ENCODE measurements around the gene DOCK1.

The DOCK1 gene

DNA sequence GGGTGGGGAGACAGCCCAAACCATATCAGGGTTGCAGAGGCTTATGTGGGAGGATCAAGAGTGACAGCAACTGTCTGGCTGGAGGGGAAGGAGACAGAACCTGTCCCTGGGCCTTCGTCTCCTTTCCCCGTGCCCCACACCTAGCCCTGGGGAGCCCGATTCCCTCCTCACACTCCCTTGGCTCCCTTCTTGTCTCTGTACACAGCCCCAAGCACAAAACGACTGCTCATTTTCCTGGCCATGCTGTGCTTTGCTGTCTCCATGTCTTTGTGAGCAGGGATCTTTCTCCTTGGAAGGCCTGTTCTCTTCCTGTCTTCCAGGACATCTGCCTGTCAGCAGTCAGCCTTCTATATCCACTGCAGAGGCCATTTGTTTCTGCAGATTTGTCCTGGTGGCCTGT, 177.4 kb downstream of the DOCK1 start:
- TF ChIP-seq, protein P1, sequence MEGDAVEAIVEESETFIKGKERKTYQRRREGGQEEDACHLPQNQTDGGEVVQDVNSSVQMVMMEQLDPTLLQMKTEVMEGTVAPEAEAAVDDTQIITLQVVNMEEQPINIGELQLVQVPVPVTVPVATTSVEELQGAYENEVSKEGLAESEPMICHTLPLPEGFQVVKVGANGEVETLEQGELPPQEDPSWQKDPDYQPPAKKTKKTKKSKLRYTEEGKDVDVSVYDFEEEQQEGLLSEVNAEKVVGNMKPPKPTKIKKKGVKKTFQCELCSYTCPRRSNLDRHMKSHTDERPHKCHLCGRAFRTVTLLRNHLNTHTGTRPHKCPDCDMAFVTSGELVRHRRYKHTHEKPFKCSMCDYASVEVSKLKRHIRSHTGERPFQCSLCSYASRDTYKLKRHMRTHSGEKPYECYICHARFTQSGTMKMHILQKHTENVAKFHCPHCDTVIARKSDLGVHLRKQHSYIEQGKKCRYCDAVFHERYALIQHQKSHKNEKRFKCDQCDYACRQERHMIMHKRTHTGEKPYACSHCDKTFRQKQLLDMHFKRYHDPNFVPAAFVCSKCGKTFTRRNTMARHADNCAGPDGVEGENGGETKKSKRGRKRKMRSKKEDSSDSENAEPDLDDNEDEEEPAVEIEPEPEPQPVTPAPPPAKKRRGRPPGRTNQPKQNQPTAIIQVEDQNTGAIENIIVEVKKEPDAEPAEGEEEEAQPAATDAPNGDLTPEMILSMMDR (IDR thresholded peaks at IDR 0.05; ENCODE audit: low read length, missing control alignments) = no peak
- no peak overlapping the region for H3K4me3 ChIP-seq (replicated peaks; ENCODE audit: low read depth, low read length)
- no peak for DNase-seq (ENCODE audit: low read depth)

DNA sequence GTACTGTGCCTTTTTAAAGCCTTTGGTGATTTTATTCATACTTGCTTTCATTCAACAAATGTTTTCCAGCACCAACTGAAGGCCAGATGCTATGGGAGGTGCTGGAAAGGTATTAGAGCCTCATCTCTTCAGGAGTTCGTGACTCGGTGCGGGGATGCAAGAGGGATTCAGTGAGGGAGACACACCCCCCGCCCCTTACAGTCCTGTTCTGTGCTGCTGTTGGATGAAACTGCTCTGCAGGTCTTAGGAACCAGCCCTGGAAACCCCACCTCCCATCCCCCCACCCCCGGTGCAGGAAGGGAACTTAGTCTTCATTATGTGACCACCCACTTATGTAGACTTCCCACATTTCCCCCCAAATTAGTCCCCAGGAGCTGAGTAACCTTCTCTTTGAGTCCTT, 180.7 kb downstream of the DOCK1 start:
- TF ChIP-seq, protein P1 (IDR thresholded peaks at IDR 0.05; ENCODE audit: low read length, missing control alignments) = no peak

DNA sequence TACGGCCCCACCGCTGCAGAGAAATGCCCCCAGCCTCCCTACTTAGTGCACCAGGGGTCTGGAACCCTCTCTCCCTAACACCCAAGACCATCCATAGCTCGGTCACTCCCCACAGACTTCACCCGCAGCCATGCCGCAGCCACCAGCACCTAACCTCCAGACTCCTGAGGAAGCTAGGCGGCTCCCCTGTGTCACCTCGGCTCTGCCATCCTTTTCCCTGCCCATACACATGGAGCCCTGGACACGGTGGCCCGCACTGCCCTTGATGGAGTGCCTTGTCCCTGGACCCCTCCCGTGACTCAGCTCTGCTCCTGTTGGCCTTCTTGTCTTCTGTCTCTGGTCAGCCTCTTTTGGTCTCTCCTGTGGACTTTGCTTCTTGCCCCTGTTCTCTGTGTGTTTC, 183.7 kb downstream of the DOCK1 start:
- no peak for DNase-seq (ENCODE audit: low read depth)
- TF ChIP-seq, protein P1 (IDR thresholded peaks at IDR 0.05; ENCODE audit: low read length, missing control alignments) = no peak
- no peak overlapping the region for H3K4me3 ChIP-seq (replicated peaks; ENCODE audit: low read depth, low read length)

More for the DNA sequence above, 180.7 kb downstream of the DOCK1 start:
- DNase-seq (ENCODE audit: low read depth) = no peak
- H3K4me3 ChIP-seq (replicated peaks; ENCODE audit: low read depth, low read length) = no peak overlapping the region

DNA sequence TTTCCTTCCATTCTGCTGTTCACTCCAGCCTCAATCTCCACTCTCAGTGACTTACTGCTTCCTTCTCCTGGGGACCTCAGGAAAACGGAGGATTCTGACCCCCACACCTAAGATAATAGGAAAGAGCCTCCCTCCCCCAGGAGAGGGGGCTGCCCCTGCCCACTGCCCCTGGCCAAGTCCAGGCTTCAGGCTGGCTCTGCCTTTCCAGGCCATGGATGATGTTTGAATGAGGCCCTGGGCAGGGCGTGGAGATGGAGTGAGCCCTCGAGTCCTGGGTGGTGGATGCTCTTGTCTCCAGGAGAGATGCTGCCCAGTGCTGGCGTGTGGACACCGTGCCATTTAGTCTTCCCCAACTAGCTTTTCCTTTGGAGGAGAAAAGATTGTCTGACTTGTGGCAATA, 184.2 kb downstream of the DOCK1 start:
- no peak overlapping the region for H3K4me3 ChIP-seq (replicated peaks; ENCODE audit: low read depth, low read length)
- TF ChIP-seq, protein P1 (IDR thresholded peaks at IDR 0.05; ENCODE audit: low read length, missing control alignments) = no peak
- no peak for DNase-seq (ENCODE audit: low read depth)

DNA sequence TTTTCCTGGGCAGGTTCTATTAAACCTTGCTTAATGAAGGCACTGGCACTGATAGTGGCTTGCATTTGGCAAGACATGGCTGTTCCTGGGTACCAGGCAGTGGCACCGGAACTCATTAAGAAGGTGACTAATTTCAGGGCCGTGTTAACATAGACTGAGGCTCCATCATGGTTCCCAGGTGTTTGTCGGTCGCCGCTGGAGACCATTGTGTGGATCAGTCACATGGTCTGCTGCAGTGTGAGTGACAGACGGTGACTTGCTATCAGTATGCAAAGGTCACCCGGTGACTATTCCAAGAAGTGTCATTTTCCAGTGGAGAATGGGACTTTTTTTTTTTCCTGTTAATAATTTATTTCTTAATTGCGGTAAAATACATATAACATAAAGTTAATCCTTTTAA, 184.9 kb downstream of the DOCK1 start:
- TF ChIP-seq, protein P1 (IDR thresholded peaks at IDR 0.05; ENCODE audit: low read length, missing control alignments) = no peak
- no peak for DNase-seq (ENCODE audit: low read depth)
- H3K4me3 ChIP-seq (replicated peaks; ENCODE audit: low read depth, low read length) = no peak overlapping the region

DNA sequence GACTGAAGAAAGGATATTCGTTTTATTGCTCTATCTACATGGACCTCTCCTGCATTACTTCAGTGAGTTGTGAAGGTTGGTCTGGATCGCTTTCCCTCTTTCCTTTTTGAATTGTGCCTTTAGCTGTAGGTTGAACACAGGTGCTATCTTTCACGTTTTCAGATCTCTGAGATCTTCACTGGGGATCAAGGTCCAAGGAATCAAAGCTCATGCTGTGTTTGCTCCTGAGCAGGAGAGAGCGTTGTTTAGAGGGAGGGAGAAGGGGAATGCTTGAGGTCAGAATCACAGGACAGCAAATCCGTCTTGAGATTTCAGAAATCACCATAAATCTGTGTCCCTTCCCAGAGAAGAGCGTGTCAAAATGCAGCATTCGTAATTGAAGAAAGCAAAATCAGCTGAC, 186.1 kb downstream of the DOCK1 start:
- DNase-seq (ENCODE audit: low read depth) = no peak
- H3K4me3 ChIP-seq (replicated peaks; ENCODE audit: low read depth, low read length) = no peak overlapping the region
- TF ChIP-seq, protein P1 (IDR thresholded peaks at IDR 0.05; ENCODE audit: low read length, missing control alignments) = no peak

DNA sequence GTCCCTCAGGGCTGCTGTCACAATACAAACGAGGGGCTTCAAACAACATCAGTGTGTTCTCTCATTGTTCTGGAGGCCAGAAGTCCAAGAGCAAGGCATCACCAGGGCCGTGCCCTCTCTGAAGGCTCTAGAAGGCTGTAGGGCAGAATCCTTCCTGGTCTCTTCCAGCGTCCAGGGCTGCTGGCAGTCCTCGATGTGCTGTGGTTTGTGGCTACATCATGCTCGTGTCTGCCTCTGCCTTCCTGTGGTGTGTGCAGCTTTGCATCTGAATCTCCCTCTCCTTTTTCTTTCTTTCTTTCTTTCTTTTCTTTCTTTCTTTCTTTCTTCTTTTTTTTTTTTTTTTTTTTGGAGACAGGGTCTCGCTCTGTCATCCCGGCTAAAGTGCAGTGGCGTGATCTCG, 187.7 kb downstream of the DOCK1 start:
- TF ChIP-seq, protein P1 (IDR thresholded peaks at IDR 0.05; ENCODE audit: low read length, missing control alignments) = no peak
- no peak overlapping the region for H3K4me3 ChIP-seq (replicated peaks; ENCODE audit: low read depth, low read length)
- DNase-seq (ENCODE audit: low read depth) = no peak

All from fibroblast of pulmonary artery (primary cell).